ENCODE data around the gene FREM1. TPM values are rescaled to one million over a fixed set of nuclear protein-coding genes. Genes with fewer than 3 reads are reported as not detected.

Gene FREM1
- total RNA-seq, 1 experiment from 2014 or later, result 0.17 TPM

DNA sequence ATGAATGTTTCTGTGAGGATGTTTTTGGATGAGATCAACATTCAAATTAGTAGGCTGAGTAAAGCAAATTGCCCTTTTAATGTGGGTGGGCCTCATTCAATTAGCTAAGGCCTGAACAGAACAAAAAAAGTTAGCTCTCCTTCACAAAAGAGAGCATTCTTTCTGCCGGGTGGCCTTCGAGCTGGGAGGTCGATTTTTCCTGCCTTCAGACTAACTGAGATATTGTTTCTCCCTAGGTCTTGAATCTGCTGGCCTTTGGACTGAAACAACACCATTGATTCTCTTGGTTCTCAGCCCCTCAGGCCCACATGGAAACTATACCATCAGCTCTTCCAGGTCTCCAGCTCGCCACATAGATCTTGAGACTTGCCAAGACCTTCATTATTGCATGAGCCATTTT is 29.1 kb upstream of the FREM1 start:
- Histone ChIP-seq H3K36me3 (ENCODE audit: low read depth) (no peaks in the 10 kb centered on the region), H3K9me2 (ENCODE audit: insufficient read depth) (no peaks in the 10 kb centered on the region), H3K79me2 (ENCODE audit: low read depth) (no peaks in the 10 kb centered on the region), H3K27ac (no peak overlapping the region), H2AFZ (no peak overlapping the region), H3K4me2 (no peak overlapping the region), H3K4me1 (replicated peaks; ENCODE audit: insufficient read depth) (no peaks in the 10 kb centered on the region), H4K20me1 (ENCODE audit: insufficient read depth) (no peaks in the 10 kb centered on the region), H3K27me3 (ENCODE audit: insufficient read depth, low read depth) (no peaks in the 10 kb centered on the region), H3F3A (ENCODE audit: insufficient read depth, low read depth) (no peaks in the 10 kb centered on the region), H3K9me3 (ENCODE audit: insufficient read depth, low read depth) (no peaks in the 10 kb centered on the region), H3K4me3 (no peak overlapping the region)
- ChIA-PET CTCF (no interaction called here), POLR2A (ENCODE audit: unreplicated experiment) (no interaction called here)
- TF ChIP-seq, protein P1, sequence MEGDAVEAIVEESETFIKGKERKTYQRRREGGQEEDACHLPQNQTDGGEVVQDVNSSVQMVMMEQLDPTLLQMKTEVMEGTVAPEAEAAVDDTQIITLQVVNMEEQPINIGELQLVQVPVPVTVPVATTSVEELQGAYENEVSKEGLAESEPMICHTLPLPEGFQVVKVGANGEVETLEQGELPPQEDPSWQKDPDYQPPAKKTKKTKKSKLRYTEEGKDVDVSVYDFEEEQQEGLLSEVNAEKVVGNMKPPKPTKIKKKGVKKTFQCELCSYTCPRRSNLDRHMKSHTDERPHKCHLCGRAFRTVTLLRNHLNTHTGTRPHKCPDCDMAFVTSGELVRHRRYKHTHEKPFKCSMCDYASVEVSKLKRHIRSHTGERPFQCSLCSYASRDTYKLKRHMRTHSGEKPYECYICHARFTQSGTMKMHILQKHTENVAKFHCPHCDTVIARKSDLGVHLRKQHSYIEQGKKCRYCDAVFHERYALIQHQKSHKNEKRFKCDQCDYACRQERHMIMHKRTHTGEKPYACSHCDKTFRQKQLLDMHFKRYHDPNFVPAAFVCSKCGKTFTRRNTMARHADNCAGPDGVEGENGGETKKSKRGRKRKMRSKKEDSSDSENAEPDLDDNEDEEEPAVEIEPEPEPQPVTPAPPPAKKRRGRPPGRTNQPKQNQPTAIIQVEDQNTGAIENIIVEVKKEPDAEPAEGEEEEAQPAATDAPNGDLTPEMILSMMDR (conservative IDR thresholded peaks at IDR 0.05), result no peak
- no peak for TF ChIP-seq EZH2 (IDR thresholded peaks at IDR 0.05; ENCODE audit: low read depth)
- BruUV-seq (replicated peaks), result no TSS peak
- intact Hi-C loops (cut with micrococcal nuclease; ENCODE audit: unreplicated experiment), result no loop called here
- DNase-seq, result no peak

DNA sequence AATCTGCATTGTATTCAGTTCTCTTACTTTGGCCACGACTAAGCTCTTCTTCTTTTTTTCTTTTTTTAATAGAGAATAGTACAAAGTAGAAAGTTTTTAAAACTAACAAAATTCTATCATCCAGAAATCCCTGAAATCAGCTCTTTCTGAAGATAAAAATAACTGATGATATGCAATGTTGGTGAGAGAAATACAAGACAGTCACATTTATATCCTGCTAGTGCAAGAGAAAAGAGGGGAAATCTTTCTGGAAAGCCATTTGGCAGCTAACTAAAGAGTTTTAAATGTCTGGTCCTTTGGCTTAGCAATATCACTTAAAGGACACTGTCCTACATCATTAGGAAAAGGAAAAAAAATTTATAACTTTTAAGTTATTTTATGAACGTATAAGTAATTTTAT is 27.0 kb upstream of the FREM1 start:
- no peak overlapping the region for H3K4me3 ChIP-seq
- no peaks in the 10 kb centered on the region for H3K27me3 ChIP-seq (ENCODE audit: insufficient read depth, low read depth)
- POLR2A ChIA-PET (ENCODE audit: unreplicated experiment), result no interaction called here
- no peak for DNase-seq
- no peak overlapping the region for H2AFZ ChIP-seq
- CTCF ChIA-PET, result no interaction called here
- no peaks in the 10 kb centered on the region for H4K20me1 ChIP-seq (ENCODE audit: insufficient read depth)
- intact Hi-C loops (cut with micrococcal nuclease; ENCODE audit: unreplicated experiment), result no loop called here
- no peaks in the 10 kb centered on the region for H3K9me2 ChIP-seq (ENCODE audit: insufficient read depth)
- no peak for TF ChIP-seq EZH2 (IDR thresholded peaks at IDR 0.05; ENCODE audit: low read depth)
- TF ChIP-seq, protein P1 (conservative IDR thresholded peaks at IDR 0.05), result no peak
- H3K79me2 ChIP-seq (ENCODE audit: low read depth), result no peaks in the 10 kb centered on the region
- H3K9me3 ChIP-seq (ENCODE audit: insufficient read depth, low read depth), result no peaks in the 10 kb centered on the region
- H3K4me2 ChIP-seq, result no peak overlapping the region
- no peak overlapping the region for H3K27ac ChIP-seq
- no peaks in the 10 kb centered on the region for H3K36me3 ChIP-seq (ENCODE audit: low read depth)
- no peaks in the 10 kb centered on the region for H3K4me1 ChIP-seq (replicated peaks; ENCODE audit: insufficient read depth)
- no peaks in the 10 kb centered on the region for H3F3A ChIP-seq (ENCODE audit: insufficient read depth, low read depth)
- BruUV-seq (replicated peaks), result no TSS peak

DNA sequence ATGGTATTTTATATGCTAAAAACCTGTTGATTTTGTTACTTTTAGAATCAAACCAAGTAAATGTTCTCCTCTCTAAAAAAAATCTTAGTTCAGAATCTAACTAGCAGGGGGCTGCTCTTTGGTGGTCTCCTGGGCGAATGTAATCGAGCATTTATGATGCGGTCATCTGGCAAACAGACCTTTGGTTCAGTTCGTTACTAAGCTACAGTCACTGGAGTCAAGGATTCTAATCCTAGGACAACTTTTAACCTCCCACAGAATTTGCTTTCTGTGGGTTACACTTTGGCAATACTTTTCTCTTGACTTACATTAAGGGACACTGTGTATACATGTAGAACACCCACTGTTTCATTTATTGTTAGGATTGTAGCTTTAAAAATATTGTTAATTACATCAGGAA is 26.3 kb upstream of the FREM1 start:
- DNase-seq, result no peak
- H4K20me1 ChIP-seq (ENCODE audit: insufficient read depth), result no peaks in the 10 kb centered on the region
- H3K4me3 ChIP-seq, result no peak overlapping the region
- H3F3A ChIP-seq (ENCODE audit: insufficient read depth, low read depth), result no peaks in the 10 kb centered on the region
- no peaks in the 10 kb centered on the region for H3K36me3 ChIP-seq (ENCODE audit: low read depth)
- TF ChIP-seq, protein P1 (conservative IDR thresholded peaks at IDR 0.05), result no peak
- TF ChIP-seq EZH2 (IDR thresholded peaks at IDR 0.05; ENCODE audit: low read depth), result no peak
- intact Hi-C loops (cut with micrococcal nuclease; ENCODE audit: unreplicated experiment), result no loop called here
- no peaks in the 10 kb centered on the region for H3K79me2 ChIP-seq (ENCODE audit: low read depth)
- no peak overlapping the region for H2AFZ ChIP-seq
- ChIA-PET CTCF (no interaction called here), POLR2A (ENCODE audit: unreplicated experiment) (no interaction called here)
- H3K4me2 ChIP-seq, result no peak overlapping the region
- BruUV-seq (replicated peaks), result no TSS peak
- H3K4me1 ChIP-seq (replicated peaks; ENCODE audit: insufficient read depth), result no peaks in the 10 kb centered on the region
- H3K9me2 ChIP-seq (ENCODE audit: insufficient read depth), result no peaks in the 10 kb centered on the region
- no peaks in the 10 kb centered on the region for H3K27me3 ChIP-seq (ENCODE audit: insufficient read depth, low read depth)
- no peak overlapping the region for H3K27ac ChIP-seq
- no peaks in the 10 kb centered on the region for H3K9me3 ChIP-seq (ENCODE audit: insufficient read depth, low read depth)
